ENCODE measurements around the gene TRPC4.

- TF ChIP-seq POLR2AphosphoS5 (IDR thresholded peaks at IDR 0.05) (no peak), POLR2A (IDR thresholded peaks at IDR 0.05) (no peak)
- TF ChIP-seq, protein P1, sequence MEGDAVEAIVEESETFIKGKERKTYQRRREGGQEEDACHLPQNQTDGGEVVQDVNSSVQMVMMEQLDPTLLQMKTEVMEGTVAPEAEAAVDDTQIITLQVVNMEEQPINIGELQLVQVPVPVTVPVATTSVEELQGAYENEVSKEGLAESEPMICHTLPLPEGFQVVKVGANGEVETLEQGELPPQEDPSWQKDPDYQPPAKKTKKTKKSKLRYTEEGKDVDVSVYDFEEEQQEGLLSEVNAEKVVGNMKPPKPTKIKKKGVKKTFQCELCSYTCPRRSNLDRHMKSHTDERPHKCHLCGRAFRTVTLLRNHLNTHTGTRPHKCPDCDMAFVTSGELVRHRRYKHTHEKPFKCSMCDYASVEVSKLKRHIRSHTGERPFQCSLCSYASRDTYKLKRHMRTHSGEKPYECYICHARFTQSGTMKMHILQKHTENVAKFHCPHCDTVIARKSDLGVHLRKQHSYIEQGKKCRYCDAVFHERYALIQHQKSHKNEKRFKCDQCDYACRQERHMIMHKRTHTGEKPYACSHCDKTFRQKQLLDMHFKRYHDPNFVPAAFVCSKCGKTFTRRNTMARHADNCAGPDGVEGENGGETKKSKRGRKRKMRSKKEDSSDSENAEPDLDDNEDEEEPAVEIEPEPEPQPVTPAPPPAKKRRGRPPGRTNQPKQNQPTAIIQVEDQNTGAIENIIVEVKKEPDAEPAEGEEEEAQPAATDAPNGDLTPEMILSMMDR (IDR thresholded peaks at IDR 0.05 in 8 of 11, conservative IDR thresholded peaks at IDR 0.05 in 3 of 11) = no peak
These were observed 252.4 kb downstream of the TRPC4 start for GRCh38 chr13:37617173-37617572.

All from spleen (tissue), 7 donors.